ENCODE data around the gene PYDC2. TPM values are rescaled to one million over a fixed set of nuclear protein-coding genes. Genes with fewer than 3 reads are reported as not detected.

The PYDC2 gene
- total RNA-seq, result not detected in 2 replicates
- not detected in 2 replicates for polyA plus RNA-seq
- polyA plus RNA-seq (2011; cell fraction: cytosol; rRNA removed), result not detected in 2 replicates
- polyA plus RNA-seq (2011; cell fraction: nucleus; rRNA removed), result not detected in 2 replicates
- not detected in 2 replicates for polyA plus RNA-seq (2012)
- polyA minus RNA-seq, result not detected in 2 replicates
- polyA minus RNA-seq (2011; cell fraction: cytosol; rRNA and poly(A)+ RNA removed), result not detected
- polyA minus RNA-seq (2011; cell fraction: nucleus; rRNA and poly(A)+ RNA removed), result not detected in 2 replicates
- percentile 28 among the genes with signal in this experiment for Bru-seq, nascent RNA
- BruChase-seq, experiment 1, labeled RNA remaining after a 6-hour chase, result percentile 36 among the genes with signal in this experiment
- BruChase-seq, experiment 2, labeled RNA remaining after a 2-hour chase, result percentile 31 among the genes with signal in this experiment
- long read RNA-seq, result 0 reads

DNA sequence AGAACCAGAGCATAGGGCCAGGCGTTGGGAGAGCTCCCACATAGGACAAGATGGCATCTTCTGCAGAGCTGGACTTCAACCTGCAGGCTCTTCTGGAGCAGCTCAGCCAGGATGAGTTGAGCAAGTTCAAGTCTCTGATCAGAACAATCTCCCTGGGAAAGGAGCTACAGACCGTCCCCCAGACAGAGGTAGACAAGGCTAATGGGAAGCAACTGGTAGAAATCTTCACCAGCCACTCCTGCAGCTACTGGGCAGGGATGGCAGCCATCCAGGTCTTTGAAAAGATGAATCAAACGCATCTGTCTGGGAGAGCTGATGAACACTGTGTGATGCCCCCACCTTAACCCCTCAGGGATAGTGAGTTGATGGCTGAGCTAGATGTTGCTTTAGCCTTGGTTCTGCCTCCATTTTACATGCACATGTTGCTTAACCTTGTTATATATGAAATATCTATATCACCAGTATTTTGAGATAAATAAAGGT is at the start of gene PYDC2:
PYDC2 (plus strand) TSS at position 51 of the 483 bp plus-strand sequence; CDS start at position 51, 0 bp downstream.
- dilution Hi-C loops (cut with MboI; ENCODE audit: extremely low pct_ligation_motif_present, low sequenced_read_pairs) (no loop called here), intact Hi-C loops (cut with micrococcal nuclease) (no loop called here)
- H4K20me1 ChIP-seq (replicated peaks; ENCODE audit: control insufficient read depth, extremely low read depth, insufficient read depth, low read length), result no peaks in the 10 kb centered on the region
- H2AFZ ChIP-seq (ENCODE audit: low read depth, low read length), result no peak within 1 kb of the TSS
- POLR2A ChIA-PET, result no interaction called here
- DNase-seq (ENCODE audit: low read depth, low spot score), result no peak
- no peak for FAIRE-seq
- no peak within 1 kb of the TSS for H3K27ac ChIP-seq (ENCODE audit: insufficient read depth, low read depth, low read length)
- H3K9ac ChIP-seq (replicated peaks; ENCODE audit: extremely low read depth, insufficient read depth, low read length), result no peak within 1 kb of the TSS
- TF ChIP-seq POLR2A (IDR thresholded peaks at IDR 0.05; ENCODE audit: low read depth, low read length), result no peak
- no peak for TF ChIP-seq FOS (IDR thresholded peaks at IDR 0.05; ENCODE audit: borderline replicate concordance, insufficient read depth, low read length)
- TF ChIP-seq MYC (IDR thresholded peaks at IDR 0.05; ENCODE audit: low read depth, low read length), result no peak
- TF ChIP-seq, protein P1, sequence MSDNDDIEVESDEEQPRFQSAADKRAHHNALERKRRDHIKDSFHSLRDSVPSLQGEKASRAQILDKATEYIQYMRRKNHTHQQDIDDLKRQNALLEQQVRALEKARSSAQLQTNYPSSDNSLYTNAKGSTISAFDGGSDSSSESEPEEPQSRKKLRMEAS (IDR thresholded peaks at IDR 0.05; ENCODE audit: insufficient read depth, insufficient read length), result no peak
- TF ChIP-seq JUN (IDR thresholded peaks at IDR 0.05; ENCODE audit: borderline replicate concordance, insufficient read depth, insufficient read length, low read depth), result no peak
- no peak for TF ChIP-seq GATA2 (IDR thresholded peaks at IDR 0.05; ENCODE audit: insufficient read depth, insufficient read length, low read depth, low read length)
- TF ChIP-seq EZH2 (IDR thresholded peaks at IDR 0.05; ENCODE audit: borderline replicate concordance, low read depth, low read length, severe bottlenecking), result no peak
- TF ChIP-seq, protein P2, sequence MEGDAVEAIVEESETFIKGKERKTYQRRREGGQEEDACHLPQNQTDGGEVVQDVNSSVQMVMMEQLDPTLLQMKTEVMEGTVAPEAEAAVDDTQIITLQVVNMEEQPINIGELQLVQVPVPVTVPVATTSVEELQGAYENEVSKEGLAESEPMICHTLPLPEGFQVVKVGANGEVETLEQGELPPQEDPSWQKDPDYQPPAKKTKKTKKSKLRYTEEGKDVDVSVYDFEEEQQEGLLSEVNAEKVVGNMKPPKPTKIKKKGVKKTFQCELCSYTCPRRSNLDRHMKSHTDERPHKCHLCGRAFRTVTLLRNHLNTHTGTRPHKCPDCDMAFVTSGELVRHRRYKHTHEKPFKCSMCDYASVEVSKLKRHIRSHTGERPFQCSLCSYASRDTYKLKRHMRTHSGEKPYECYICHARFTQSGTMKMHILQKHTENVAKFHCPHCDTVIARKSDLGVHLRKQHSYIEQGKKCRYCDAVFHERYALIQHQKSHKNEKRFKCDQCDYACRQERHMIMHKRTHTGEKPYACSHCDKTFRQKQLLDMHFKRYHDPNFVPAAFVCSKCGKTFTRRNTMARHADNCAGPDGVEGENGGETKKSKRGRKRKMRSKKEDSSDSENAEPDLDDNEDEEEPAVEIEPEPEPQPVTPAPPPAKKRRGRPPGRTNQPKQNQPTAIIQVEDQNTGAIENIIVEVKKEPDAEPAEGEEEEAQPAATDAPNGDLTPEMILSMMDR (IDR thresholded peaks at IDR 0.05; ENCODE audit: extremely low read depth in 1 of 2, insufficient read depth in 1 of 2, low read depth in 1 of 2, low read length in 2 of 2), result no peak
- TF ChIP-seq POLR2AphosphoS5 (IDR thresholded peaks at IDR 0.05; ENCODE audit: insufficient read depth, low read depth, low read length), result no peak
- no peaks in the 10 kb centered on the region for H3K9me3 ChIP-seq (replicated peaks; ENCODE audit: control insufficient read depth, insufficient read depth, low read length)
- CTCF ChIA-PET, result no interaction called here
- no peak within 1 kb of the TSS for H3K4me2 ChIP-seq (ENCODE audit: insufficient read depth, low read length)
- BruUV-seq (replicated peaks), result no TSS peak
- H3K9me1 ChIP-seq (replicated peaks; ENCODE audit: control insufficient read depth, extremely low read depth, insufficient read depth, low read length), result no peaks in the 10 kb centered on the region
- no peaks in the 10 kb centered on the region for H3K27me3 ChIP-seq (ENCODE audit: control insufficient read depth in 2 of 2, insufficient read depth in 2 of 2, low read length in 2 of 2)
- H3K4me1 ChIP-seq (ENCODE audit: control insufficient read depth, extremely low read depth, insufficient read depth, low read length), result no peaks in the 10 kb centered on the region
- no peaks in the 10 kb centered on the region for H3K36me3 ChIP-seq (ENCODE audit: control insufficient read depth in 2 of 2, extremely low read depth in 1 of 2, insufficient read depth in 2 of 2, low read length in 2 of 2)
- no peak within 1 kb of the TSS for H3K4me3 ChIP-seq (replicated peaks in 1 of 3; ENCODE audit: insufficient read depth in 1 of 3, low read depth in 1 of 3, low read length in 3 of 3)
- H3K79me2 ChIP-seq (ENCODE audit: control insufficient read depth, insufficient read depth, low read length), result no peaks in the 10 kb centered on the region
